GM21825 (cell line): Measurements from ENCODE around the gene RPGR.

Experiments
- ATAC-seq: cut with Tn5 transposase; IDR thresholded peaks from one replicate; pipeline ENCODE4 v1.9.1; 2021; ENCODE audit warnings: mild to moderate bottlenecking, moderate library complexity; ENCODE audit not compliant: unreplicated experiment

RPGR gene

GRCh38 chrX:38327007-38327774 is at the start of gene RPGR:
TSS of gene RPGR (minus strand) at chrX:38327509. CDS start at chrX:38327367, 142 bp downstream.
- ATAC-seq = peak; percentile 97

GRCh38 chrX:38376747-38377146 is 49.4 kb upstream of the RPGR start:
- no peak for ATAC-seq

- ATAC-seq = no peak
These were observed 48.6 kb upstream of the RPGR start for GRCh38 chrX:38375891-38376290.

GRCh38 chrX:38374431-38374830 is 47.1 kb upstream of the RPGR start:
- ATAC-seq = no peak

- ATAC-seq = no peak
These were observed 44.3 kb upstream of the RPGR start for GRCh38 chrX:38371641-38372040.

GRCh38 chrX:38368774-38369173 is 41.5 kb upstream of the RPGR start:
- ATAC-seq = no peak

GRCh38 chrX:38365954-38366353 is 38.6 kb upstream of the RPGR start:
- no peak for ATAC-seq

GRCh38 chrX:38363046-38363445 is 35.7 kb upstream of the RPGR start:
- ATAC-seq = no peak

- no peak for ATAC-seq
These were observed 30.7 kb upstream of the RPGR start for GRCh38 chrX:38357747-38358673.

GRCh38 chrX:38356401-38356800 is 29.1 kb upstream of the RPGR start:
- no peak for ATAC-seq

GRCh38 chrX:38352362-38352761 is 25.1 kb upstream of the RPGR start, which contains the start of gene OTC:
TSS of gene OTC (plus strand) at chrX:38352604. CDS start at chrX:38352697, 93 bp downstream.
- no peak for ATAC-seq

GRCh38 chrX:38351346-38351745 is 24.0 kb upstream of the RPGR start:
- ATAC-seq = no peak

GRCh38 chrX:38347136-38347535 is 19.8 kb upstream of the RPGR start:
- peak; percentile 74 for ATAC-seq

- ATAC-seq = no peak
These were observed 18.8 kb upstream of the RPGR start for GRCh38 chrX:38346150-38346549.

- ATAC-seq = no peak
These were observed 15.8 kb upstream of the RPGR start for GRCh38 chrX:38342853-38343778.

GRCh38 chrX:38341442-38341841 is 14.1 kb upstream of the RPGR start:
- no peak for ATAC-seq

GRCh38 chrX:38336538-38337240 is 9.4 kb upstream of the RPGR start:
- ATAC-seq = no peak

- no peak for ATAC-seq
These were observed 8.1 kb upstream of the RPGR start for GRCh38 chrX:38335382-38335781.

GRCh38 chrX:38332505-38332904 is 5.2 kb upstream of the RPGR start:
- peak; percentile 55 for ATAC-seq

- ATAC-seq = no peak
These were observed 419 bp upstream of the RPGR start for GRCh38 chrX:38327775-38328081.
